HG02623 (cell line): ENCODE data around the gene ETFB.

Experiments
- ATAC-seq: cut with Tn5 transposase; IDR thresholded peaks from one replicate; pipeline ENCODE4 v1.9.1; 2021; ENCODE audit warnings: moderate library complexity; ENCODE audit not compliant: unreplicated experiment

ETFB gene

GRCh38 chr19:51331193-51331592 is 35.0 kb downstream of the ETFB start:
- ATAC-seq, result no peak

- no peak for ATAC-seq
Measured at GRCh38 chr19:51330366-51330765, 35.8 kb downstream of the ETFB start.

DNA sequence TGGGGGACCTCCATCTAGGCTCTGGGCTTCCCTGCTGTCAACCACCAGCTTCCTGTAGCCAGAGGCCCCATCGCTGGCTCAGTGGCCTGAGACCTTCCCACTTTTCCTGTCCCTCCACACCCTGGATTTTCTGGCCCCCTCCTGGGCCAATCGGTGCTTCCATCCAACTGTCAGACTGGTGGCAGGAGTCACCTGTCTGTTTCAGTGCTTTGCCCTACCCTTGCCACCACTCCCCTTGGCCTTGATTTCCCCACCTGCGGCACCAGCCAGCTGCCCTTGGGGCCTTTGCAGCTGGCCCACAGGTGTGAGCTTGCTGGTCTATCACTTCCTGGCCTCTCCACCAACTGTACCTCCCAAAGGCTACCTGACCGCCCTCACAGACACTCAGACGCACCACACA is 36.8 kb downstream of the ETFB start:
- no peak for ATAC-seq

GRCh38 chr19:51327066-51328001 is 38.9 kb downstream of the ETFB start:
- no peak for ATAC-seq

DNA sequence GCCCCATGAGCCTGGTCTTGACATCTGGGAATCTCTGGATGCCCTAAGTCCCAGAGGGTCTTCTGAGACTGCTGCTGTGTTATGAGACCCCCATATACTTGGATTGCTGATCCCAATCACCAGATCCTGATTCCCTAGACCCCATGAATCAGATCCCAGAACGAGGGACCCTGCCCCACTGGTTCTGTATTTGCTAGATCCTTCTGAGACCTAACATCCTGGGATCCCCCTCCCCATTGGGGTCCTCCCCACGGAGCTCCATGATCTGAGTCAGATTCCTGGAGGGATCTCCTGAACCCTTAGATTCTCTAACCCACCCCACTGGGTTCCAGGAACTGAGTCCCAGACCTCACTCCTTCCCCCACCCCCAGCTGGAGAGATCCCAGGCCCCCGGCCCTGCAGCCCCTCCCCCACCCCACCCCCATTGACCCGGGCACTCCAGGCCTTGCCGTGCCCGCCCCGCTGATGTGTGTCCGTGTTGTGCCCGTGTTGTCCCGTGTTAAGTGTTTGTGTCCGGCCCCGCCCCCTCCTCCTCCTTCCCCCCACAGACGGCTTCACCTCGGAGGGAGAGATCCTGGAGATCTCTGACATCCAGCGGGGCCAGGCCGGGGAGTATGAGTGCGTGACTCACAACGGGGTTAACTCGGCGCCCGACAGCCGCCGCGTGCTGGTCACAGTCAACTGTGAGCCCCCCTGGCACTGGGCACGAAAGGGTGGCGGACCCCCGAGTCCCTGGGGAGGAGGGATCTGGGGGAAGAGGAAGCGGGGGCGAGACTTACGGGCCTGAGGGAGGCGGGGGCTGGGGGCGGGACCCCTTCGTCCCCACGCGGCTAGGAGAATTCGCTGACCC is 39.7 kb downstream of the ETFB start:
- no peak for ATAC-seq

DNA sequence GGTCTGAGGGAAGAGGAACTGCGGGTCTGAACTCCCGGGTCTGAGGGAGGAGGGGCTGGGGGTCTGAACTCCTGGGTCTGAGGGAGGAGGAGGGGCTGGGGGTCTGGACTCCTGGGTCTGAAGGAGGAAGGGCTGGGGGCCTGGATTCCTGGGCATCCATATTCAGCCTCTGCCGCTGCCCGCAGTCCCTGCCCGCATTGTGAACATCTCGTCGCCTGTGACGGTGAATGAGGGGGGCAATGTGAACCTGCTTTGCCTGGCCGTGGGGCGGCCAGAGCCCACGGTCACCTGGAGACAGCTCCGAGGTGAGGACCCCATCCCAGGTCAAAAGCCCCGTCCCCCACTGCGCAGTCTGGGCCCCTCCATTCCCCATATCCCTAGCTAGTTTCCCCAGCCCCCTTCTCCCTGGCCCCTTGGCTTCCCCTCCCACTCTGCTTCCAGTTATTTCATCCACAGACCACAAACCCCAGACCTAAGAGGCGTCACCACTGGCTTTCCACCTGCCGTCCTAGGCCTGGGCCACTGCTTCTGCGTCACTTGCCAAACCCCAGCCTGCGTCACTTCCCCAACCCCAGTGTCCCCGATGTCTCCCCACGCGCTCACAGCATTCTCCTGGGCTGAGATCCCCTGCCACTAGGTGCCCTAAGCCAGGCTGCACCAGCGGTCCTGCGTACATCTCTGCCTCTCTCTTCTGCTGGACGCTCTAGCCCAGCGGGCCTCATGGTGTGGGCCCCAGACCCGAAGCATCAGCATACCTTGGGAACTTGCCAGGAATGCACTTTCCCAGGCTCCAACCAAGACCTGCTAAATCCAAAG is 40.8 kb downstream of the ETFB start:
- ATAC-seq, result no peak

GRCh38 chr19:51324167-51324481 is 42.1 kb downstream of the ETFB start:
- no peak for ATAC-seq

- no peak for ATAC-seq
Measured at GRCh38 chr19:51323481-51324166, 42.6 kb downstream of the ETFB start.

DNA sequence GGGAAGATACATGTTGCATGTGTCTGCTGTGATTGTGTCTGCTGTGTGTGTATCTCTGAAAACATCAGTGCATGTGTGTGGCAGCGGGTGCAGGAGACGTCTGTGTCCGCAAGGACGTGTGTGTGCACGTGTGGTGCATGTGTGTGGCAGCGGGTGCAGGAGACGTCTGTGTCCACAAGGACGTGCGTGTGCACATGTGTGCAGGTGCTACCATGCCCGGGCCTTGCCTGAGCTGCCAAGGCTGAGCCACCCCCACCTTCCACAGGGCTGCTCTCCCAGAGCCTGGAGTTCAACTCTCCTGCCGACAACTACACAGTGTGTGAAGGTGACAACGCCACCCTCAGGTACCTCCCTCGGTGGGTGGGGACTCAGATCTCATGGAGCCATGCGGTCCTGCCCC is 44.4 kb downstream of the ETFB start:
- ATAC-seq, result no peak

GRCh38 chr19:51320280-51320657 is 45.9 kb downstream of the ETFB start:
- ATAC-seq, result no peak

DNA sequence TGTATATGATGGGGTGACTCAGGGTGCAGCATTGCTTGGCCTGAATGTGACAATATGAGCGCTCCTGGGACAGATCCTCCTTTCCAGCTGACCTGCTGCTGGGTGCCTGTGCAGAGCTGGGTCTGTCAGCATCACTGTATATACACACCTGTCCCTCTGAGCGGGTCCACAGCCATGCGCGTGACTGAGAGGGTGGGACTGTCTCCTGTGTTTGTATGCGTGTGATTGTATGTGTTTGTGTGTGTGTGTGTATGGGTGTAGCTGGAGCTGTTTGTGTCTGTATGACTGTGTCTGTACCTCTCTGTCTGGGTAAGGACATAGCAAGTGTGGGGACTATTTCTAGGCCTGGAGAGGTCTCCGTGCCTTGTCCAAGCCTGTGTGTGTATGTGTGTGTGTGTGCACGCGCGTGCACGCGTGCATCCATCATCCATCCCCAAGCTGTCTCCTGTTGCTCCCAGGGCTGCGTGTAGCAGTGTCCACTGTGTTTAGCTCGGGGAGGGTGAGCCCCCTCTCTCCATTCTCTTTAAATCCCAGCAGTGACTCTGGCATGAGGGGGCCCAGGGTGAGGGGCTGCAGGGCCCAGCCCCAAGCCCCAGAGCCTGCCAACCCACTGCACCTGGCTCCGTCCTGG is 46.4 kb downstream of the ETFB start:
- no peak for ATAC-seq

- ATAC-seq, result no peak
Measured at GRCh38 chr19:51318687-51319648, 47.2 kb downstream of the ETFB start.

GRCh38 chr19:51317968-51318367 is 48.2 kb downstream of the ETFB start:
- ATAC-seq, result no peak

- no peak for ATAC-seq
Measured at GRCh38 chr19:51317376-51317775, 48.8 kb downstream of the ETFB start.

GRCh38 chr19:51316688-51317087 is 49.5 kb downstream of the ETFB start:
- ATAC-seq, result no peak

DNA sequence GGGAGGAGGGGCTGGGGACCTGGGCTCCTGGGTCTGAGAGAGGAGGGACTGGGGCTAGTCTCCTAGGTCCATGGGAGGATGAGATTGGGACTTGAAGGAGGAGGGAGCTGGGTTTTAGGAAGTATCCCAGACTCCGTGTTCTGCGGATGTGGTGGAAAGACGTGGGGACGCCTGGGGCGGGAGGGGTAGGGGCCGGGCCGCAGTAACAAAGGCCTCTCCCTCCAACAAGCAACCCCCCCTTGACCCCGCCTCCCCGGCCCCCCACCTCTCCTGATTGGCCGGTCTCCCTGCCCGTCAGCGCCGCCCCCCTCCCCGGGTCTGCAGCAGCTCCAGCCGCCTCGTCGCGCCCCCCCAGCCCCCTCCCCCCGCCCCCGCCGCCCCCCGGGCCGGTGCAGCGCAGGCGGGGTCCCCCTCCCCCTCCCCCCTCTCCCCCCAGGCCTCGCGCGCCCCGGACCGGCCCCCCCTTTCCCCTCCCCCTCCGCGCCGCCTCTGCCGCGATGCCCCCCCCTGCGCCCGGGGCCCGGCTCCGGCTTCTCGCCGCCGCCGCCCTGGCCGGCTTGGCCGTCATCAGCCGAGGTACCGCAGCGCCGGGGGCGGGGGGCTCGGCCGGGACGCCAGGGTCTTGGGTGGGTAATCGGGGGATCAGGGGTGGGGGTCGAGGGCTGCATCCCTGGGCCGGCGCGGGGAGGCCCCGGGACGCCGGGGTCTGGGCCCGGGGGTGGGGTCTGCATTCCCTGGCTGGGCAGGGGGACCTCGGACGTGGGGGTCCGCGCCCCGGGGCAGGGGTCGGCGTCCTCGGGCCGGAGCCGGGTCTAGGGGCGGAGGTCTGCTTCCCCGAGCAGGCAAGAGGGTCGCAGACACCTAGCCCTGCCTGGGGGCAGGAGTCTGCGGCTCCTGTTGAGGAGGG is 54.6 kb downstream of the ETFB start, which contains the start of gene IGLON5:
IGLON5 (plus strand) TSS at position 294 of the 907 bp plus-strand sequence; CDS start at position 498, 204 bp downstream.
- ATAC-seq, result no peak

- no peak for ATAC-seq
Measured at GRCh38 chr19:51305479-51305878, 60.7 kb downstream of the ETFB start.

DNA sequence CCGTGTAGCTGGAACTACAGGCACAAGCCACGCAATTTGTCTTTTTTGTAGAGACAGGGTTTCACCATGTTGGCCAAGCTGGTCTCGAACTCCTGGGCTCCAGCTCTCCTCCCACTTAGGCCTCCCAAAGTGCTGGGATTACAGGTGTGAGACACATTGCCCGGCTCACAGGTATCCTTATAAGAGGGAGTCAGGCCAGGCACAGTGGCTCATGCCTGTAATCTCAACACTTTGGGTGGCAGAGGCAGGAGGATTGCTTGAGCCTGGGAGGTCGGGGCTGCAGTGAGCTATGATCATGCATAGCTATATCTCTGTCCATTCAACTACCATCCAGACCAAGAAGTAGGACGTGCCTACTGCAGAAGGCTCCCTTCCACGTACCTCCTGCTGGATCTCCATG is 64.9 kb downstream of the ETFB start:
- ATAC-seq, result no peak
